HG02970 (cell line): ENCODE results near the gene KBTBD8.

Source experiments
- ATAC-seq: cut with Tn5 transposase; IDR thresholded peaks from one replicate; pipeline ENCODE4 v1.9.1; 2021; ENCODE audit warnings: mild to moderate bottlenecking, moderate library complexity, moderate number of reproducible peaks; ENCODE audit not compliant: unreplicated experiment, low FRiP score

KBTBD8 gene, protein sequence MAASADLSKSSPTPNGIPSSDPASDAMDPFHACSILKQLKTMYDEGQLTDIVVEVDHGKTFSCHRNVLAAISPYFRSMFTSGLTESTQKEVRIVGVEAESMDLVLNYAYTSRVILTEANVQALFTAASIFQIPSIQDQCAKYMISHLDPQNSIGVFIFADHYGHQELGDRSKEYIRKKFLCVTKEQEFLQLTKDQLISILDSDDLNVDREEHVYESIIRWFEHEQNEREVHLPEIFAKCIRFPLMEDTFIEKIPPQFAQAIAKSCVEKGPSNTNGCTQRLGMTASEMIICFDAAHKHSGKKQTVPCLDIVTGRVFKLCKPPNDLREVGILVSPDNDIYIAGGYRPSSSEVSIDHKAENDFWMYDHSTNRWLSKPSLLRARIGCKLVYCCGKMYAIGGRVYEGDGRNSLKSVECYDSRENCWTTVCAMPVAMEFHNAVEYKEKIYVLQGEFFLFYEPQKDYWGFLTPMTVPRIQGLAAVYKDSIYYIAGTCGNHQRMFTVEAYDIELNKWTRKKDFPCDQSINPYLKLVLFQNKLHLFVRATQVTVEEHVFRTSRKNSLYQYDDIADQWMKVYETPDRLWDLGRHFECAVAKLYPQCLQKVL

GRCh38 chr3:66998113-66998903 is at the start of gene KBTBD8:
KBTBD8 (plus strand) TSS chr3:66998307; CDS start chr3:66998356, 49 bp downstream.
- peak; percentile 94 for ATAC-seq

GRCh38 chr3:66948838-66949237 is 49.3 kb upstream of the KBTBD8 start:
- ATAC-seq, result no peak

DNA sequence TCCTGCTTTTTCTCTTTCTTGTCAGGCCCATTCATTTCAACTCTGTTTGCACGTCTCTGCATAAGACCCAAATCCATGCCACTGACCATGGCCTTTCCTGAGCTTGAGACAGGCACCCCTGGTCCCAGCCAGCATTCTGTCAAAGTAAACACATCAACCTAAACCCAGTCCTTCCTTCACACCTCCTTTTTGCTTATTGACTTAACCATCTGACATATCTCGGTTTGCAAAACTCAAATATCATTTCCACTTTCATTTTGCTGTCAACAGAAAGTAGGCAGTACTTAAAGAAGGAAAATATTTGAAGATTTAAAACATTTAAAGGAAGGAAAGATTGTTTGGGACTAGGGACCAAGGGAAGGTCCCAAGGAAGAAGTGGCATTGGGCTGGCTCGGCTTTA is 48.2 kb upstream of the KBTBD8 start:
- ATAC-seq, result no peak

- no peak for ATAC-seq
Measured at GRCh38 chr3:66952357-66952756, 45.8 kb upstream of the KBTBD8 start.

GRCh38 chr3:66953934-66954445 is 44.1 kb upstream of the KBTBD8 start:
- no peak for ATAC-seq

DNA sequence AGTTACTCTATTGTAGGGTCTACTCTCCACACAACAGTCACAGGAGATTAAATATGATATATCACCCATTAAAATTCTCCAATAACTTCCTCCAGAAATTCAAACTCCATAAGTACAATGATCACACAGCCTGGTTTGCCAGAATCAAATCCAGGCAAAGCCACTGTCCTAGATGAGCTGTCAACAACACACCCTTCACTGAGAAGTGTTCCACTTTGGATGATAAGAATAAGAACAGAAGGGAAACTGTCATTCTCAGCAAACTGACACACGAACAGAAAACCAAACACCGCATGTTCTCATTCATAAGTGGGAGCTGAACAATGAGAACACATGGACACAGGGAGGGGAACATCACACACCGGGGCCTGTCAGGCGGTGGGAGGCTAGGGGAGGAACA is 41.4 kb upstream of the KBTBD8 start:
- no peak for ATAC-seq

- ATAC-seq, result no peak
Measured at GRCh38 chr3:66957367-66957766, 40.7 kb upstream of the KBTBD8 start.

DNA sequence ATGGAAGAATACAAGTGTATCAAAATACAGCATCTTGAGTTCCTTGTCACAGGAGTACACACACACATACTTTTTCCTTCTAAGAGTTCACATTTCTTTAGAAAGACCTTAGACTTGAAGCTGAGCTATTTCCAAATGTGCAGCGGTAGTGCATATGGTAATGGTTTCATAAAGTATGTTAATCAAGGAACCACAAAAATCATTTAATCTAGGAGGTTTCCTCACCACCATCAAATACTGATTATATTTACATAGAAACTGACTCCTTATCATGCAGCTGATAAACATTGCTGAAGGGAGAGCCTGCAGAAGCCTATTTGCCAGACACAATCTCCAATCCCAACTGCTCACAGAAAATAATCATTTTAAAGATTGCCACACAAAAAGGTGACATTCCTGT is 40.0 kb upstream of the KBTBD8 start:
- ATAC-seq, result no peak

DNA sequence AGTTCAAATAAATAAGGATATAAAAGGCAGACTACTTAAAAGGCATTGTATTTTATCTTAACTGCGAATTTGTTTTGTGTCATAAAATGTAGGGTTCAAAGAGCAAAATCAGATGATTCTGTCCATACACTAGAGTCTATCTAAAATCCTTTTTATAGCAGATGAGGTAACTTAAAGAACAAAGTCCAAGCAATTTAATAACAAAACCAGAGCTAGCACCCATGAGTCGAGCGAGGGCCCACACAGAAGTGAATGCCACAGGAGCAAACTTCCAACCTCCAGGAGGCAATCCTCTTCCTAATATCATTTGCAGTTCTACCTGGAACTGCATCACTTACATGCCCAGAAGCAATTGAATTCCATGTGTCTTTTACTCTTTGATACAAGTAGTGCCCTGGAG is 35.4 kb upstream of the KBTBD8 start:
- ATAC-seq, result no peak

- ATAC-seq, result no peak
Measured at GRCh38 chr3:66971245-66971644, 26.9 kb upstream of the KBTBD8 start.

DNA sequence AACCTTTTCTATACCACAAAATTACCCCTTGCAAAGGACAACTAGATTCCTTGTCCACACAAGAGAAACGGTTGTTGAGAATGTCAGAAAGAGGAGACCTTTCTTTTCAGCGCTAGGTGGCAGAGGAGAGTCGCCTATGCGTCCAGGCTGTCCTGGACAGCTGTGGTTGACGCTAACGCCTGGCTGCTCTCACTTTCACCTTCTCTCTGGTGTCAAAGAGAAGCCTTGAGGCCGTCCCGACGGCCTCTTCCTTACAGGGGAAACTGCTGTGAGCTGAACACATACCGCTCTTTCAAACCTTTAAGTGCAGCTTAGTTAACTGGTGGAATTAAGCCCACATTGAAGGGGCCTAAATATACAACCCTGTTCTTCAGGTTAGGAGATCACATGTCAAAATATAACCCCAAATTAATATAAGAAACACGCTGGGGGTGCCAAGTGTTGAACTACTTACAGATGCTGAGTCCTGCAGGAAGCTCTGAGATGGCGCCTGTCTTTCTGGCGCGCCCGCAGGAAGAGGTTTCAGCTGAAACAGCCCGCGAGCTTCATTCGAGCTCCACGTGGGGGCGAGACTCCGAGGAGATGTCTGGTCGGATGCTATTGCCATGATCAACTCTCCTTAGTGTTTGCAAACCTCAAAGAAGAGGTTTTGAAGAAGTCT is 26.1 kb upstream of the KBTBD8 start:
- peak; percentile 98 for ATAC-seq

- ATAC-seq, result no peak
Measured at GRCh38 chr3:66980791-66981190, 17.3 kb upstream of the KBTBD8 start.

DNA sequence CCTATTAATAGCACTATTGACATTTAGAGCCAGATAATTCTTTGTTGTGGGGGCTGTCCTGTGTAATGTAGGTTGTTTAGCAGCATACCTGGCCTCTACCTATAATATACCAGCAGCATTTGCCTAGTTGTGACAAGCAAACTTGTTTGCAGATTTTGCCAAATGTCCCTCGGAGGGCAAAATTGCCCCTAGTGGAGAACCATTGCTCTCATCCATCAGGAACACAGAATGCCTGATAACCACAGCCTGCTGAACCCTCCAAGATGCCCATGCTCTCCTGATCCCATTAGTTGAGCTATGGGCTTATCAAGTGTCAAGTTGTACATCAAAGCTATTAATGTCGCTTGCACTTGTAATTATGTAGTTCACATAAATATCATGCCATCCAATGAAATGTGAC is 15.0 kb upstream of the KBTBD8 start:
- ATAC-seq, result no peak

- no peak for ATAC-seq
Measured at GRCh38 chr3:66985336-66985920, 12.7 kb upstream of the KBTBD8 start.

GRCh38 chr3:66986406-66986805 is 11.7 kb upstream of the KBTBD8 start:
- no peak for ATAC-seq

DNA sequence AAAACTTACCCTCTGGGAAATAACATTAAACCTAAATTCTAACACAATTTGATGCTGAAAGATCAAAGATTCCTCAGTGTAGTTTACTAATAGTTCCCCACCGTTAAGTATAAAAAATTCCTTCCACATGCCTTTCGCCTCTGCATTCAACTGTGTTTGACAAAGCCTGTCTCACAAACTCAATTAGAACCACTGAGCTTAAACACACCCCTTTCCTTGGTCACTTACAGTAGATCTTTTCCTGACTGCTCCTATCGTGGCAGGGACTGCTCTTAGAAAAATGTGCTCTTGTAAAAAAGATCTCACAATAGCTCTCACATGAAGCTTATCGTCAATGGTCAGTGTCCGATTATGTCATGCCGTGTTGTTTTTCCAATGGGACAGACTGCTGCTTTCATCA is 8.9 kb upstream of the KBTBD8 start:
- no peak for ATAC-seq

- no peak for ATAC-seq
Measured at GRCh38 chr3:66989860-66990696, 8.0 kb upstream of the KBTBD8 start.

GRCh38 chr3:66991459-66991858 is 6.6 kb upstream of the KBTBD8 start:
- no peak for ATAC-seq

DNA sequence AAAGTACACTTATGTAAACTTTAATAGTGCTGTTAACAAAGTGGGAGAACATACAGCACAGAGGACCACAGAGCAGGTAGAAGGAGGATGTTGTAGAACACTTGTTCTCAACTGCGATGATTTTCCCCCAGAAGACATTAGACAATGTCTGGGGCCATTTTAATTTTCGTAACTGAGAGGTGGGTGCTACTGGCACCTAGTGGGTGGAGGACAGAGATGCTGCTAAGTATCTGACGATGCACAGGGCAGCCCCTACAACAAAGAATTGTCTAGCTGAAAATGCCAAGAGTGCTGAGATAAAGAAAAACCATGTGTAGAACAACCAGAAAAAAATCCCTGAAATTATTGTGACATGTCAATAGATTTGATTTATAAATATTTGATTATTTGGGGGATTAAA is 5.0 kb upstream of the KBTBD8 start:
- ATAC-seq, result no peak
